Stimulated activated CD8-positive, alpha-beta memory T cell treated with anti-CD3 and anti-CD28 coated beads, Interleukin-15, amount 100 ng/mL, for 1 hour (primary cell): Measurements from ENCODE around the gene ITIH5.

Source experiments
- DNase-seq: peaks from one replicate; pipeline ENCODE4 v3.0.0-alpha.2; 2020; ENCODE audit warnings: low read depth

Gene ITIH5

DNA sequence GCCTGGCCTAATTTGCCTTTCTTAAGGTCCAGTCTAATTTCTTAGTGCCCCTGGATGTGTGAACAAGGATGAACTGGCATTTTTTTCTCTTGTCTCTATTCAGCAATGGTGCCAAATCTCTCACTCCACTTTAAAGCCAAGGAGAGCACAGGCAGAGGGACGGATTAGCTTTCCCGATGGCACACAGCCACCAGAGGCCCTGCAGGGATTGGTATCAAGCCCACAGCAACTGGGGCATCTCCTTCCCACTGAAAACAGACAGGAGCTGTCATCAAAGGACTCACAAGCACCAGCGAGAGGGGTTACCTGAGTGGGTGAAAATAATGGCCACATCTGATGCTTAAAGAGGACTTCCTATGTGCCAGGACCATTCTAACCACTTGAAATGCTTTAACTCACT, 83.1 kb downstream of the ITIH5 start:
- no peak for DNase-seq

DNA sequence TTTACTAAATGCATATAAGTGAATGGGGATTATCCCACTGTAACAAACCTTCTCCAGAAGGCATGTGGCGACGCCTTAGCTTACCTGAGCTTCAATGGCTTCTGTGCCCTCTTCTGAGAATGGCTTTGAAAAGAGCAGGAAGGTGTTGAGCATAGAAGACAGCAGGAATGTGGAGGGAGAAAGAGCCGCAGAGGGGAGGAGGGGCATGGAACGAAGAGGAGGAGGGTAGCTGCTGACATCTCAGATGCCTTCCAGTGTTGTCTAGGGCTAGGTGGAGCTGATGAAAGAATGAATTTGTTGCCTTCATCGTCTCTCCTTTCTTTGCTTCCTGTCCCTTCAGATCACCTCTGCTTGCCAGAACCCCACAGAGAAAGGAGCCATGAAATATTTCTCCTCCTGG, 86.2 kb downstream of the ITIH5 start:
- DNase-seq = no peak

- no peak for DNase-seq
These were observed 87.1 kb downstream of the ITIH5 start for GRCh38 chr10:7579681-7580080.

DNA sequence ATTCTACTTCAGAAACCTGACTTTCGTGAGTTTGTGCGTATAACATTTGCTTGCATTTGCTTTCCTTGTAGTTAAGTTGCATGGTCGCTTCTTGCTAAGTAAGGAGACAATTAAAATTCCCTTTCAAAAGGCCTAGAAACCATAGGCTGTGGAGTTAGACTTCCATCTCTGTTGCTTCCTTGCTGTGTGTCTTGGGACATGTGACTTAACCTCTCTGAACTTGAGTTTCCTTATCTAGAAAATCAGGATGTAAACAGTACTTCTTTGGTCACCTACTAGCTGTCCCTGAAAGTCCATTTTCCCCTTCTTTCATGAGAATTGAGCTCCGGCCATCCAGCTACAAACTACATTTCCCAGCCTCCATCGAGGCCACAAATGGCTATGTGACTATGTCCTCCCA, 89.2 kb downstream of the ITIH5 start:
- no peak for DNase-seq

- DNase-seq = no peak
These were observed 89.6 kb downstream of the ITIH5 start for GRCh38 chr10:7577176-7577575.

GRCh38 chr10:7576340-7576739, 90.4 kb downstream of the ITIH5 start:
- no peak for DNase-seq

GRCh38 chr10:7572391-7572790, 94.4 kb downstream of the ITIH5 start:
- no peak for DNase-seq

- no peak for DNase-seq
These were observed 94.8 kb downstream of the ITIH5 start for GRCh38 chr10:7571981-7572380.

DNA sequence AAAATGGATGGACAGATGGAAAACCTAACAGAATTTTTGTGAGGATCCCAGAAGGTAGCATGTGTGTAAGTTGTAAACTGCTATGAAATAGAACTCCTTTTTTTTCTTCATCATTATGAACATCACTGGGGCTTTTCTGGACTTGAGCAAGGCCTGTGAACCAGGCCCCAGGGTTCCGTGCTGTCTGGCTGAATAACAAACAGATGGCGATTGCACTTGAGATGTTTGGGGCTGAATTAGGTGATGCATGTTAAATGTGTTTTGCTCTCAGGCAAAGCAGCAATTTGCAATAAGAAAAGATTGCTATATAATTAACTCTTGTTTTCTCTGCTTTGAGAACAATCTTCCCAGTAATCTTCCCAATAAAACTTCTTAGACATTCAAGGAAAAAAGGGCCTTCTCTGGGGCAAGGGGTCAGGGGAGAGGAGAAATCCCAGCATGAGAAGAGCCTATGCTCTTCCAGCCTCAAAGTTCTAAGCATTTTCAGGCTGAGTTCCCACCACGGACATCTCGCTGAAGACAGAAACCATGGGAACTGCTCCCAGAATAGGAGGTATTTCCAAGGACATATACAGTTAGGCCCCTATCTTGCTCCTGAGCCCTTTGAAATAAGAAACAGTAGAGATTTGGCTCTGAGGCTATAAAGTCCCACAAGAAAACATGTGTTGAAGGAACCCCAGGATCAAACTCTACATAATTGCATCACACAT, 98.7 kb downstream of the ITIH5 start:
- DNase-seq = no peak

DNA sequence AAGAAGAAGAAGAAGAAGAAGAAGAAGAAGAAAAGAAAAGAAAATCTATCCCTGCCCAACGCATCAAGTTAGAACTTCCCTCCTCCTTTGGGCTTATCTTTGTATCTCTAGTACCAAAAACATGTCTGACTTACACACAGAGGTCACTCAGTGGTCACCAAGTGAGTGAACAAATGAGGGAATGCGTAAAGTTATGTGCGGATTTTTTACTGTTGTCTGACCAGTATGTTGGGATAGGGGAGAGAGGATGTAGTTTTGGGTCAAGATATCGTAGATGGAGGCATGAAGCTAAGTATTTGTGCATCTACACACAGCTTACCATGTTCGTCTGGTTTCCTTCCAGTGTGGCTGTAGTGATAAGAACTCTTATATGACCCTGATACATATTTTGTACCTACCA, 99.9 kb downstream of the ITIH5 start:
- no peak for DNase-seq

- no peak for DNase-seq
These were observed 100.9 kb downstream of the ITIH5 start for GRCh38 chr10:7565871-7566270.

GRCh38 chr10:7563770-7564169, 103.0 kb downstream of the ITIH5 start:
- DNase-seq = no peak

- DNase-seq = no peak
These were observed 103.4 kb downstream of the ITIH5 start for GRCh38 chr10:7563368-7563767.

DNA sequence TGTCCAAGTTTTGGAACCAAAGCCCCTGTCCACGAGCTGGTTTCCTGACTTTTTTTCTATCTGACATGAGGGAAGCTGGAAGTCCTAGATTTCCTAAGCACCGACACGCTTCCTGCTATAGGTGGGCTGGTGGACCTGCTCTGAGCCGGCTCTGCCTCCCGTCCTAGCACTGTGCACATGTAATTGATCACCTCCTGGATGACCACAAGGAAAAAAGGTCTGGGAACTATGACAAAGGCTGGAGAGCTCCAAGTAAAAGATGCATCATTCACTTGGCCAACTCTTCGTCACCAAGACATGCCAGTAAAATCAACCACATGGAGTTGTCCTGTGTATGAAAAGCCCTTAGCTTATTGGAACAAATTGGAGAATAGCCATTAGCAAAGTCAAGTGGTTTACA, 104.8 kb downstream of the ITIH5 start:
- DNase-seq = no peak

DNA sequence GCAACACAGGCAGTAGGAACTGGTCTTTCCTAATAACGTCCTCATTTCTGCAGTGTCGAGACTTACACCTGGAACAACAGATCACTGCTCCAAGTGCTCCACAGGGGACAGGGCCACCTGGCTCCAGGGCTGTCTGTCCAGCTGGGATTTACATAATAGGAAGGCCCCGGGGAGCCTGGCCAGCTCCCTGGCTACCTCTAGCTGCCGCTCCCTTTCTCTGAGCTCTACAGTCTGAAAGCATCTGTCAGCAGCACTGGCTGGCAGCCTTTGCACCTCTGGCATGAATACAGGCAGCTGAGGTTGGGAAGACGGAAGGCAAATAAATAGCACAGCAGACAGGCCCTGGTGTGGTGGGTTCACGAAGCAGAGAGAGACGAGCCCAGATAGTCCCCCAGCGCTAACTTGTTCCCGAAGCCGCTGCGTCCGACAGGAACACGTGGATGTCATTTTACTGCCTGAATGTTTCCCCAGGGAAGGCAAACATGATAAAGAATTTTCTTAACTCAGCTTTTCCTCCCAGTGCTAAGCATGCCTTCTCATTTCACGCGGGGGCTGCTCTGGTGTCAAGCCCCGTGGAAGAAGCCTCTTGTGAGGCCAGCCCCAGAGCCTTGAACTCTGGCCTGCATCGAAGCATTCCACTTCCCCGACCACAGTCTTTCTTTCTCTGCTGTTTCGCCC, 105.4 kb downstream of the ITIH5 start:
- DNase-seq = no peak

- no peak for DNase-seq
These were observed 106.2 kb downstream of the ITIH5 start for GRCh38 chr10:7560519-7560918.

DNA sequence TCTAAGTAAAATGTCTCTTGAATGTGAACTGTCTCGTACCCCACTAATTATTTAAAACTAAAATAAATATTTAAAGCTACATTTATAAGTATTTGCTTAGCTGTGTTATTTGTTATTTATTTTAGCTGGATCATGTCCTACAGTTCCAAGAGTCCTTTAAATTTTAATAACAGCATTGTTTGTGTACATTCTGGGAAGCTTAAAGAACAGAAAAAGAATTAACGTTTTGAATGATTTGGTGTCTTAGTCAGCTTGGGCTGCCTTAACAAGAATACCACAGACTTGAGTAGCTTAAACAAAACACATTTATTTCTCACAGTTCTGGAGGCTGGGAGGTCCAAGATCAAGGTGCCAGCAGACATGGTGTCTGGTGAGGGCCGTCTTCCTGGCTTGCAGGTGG, 107.4 kb downstream of the ITIH5 start:
- DNase-seq = no peak

GRCh38 chr10:7558036-7558435, 108.7 kb downstream of the ITIH5 start:
- DNase-seq = no peak

- no peak for DNase-seq
These were observed 113.2 kb downstream of the ITIH5 start for GRCh38 chr10:7553531-7553930.

GRCh38 chr10:7551950-7552716, 114.6 kb downstream of the ITIH5 start:
- no peak for DNase-seq

GRCh38 chr10:7551289-7551688, 115.5 kb downstream of the ITIH5 start:
- no peak for DNase-seq

DNA sequence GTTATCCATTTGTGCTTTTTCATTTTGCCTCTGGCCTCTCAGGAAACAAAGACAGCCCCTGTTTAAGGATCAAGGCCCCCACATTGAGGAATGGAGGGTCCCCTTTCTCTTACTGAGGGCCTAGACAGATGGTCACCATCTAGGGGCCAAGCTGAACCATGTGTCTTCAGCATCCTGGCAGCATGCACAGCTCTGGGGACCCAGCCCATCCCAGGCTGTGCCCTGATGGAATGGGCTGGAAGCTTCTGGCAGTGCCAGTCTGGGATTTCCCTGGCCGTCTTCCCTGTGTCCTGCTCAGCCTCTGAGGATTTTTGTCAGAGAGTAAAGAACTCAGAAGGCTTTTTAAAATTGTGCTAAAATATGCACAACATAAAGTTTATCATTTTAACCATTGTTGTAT, 116.8 kb downstream of the ITIH5 start:
- DNase-seq = no peak

DNA sequence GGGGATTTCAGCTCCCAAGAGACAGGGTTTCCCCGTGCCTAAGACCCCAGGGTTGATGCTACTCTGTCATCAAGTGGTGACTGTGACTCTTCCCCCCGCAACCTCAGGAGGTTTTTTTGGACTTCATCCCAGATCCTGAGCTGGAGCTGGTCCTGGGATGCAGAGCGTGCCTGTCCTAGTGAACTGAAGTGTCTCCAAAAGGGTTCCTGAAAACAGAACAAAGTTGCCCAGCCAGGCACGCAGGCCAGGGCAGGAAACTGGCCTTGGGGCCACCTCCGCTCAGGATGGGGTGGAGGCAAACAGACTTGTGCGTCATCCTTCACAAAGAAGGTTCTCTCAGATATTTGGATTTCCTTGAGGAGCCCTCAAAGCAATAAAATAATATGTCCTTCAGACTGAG, 118.9 kb downstream of the ITIH5 start:
- no peak for DNase-seq
